Hippocampal formation (tissue), 2 donors: Measurements from ENCODE around the gene ZNF558.

Experiments
- DNase-seq, 2 donors: peaks; one replicate each; lab custom pipeline; 2025; lab: John Stamatoyannopoulos, UW

ZNF558 gene

DNA sequence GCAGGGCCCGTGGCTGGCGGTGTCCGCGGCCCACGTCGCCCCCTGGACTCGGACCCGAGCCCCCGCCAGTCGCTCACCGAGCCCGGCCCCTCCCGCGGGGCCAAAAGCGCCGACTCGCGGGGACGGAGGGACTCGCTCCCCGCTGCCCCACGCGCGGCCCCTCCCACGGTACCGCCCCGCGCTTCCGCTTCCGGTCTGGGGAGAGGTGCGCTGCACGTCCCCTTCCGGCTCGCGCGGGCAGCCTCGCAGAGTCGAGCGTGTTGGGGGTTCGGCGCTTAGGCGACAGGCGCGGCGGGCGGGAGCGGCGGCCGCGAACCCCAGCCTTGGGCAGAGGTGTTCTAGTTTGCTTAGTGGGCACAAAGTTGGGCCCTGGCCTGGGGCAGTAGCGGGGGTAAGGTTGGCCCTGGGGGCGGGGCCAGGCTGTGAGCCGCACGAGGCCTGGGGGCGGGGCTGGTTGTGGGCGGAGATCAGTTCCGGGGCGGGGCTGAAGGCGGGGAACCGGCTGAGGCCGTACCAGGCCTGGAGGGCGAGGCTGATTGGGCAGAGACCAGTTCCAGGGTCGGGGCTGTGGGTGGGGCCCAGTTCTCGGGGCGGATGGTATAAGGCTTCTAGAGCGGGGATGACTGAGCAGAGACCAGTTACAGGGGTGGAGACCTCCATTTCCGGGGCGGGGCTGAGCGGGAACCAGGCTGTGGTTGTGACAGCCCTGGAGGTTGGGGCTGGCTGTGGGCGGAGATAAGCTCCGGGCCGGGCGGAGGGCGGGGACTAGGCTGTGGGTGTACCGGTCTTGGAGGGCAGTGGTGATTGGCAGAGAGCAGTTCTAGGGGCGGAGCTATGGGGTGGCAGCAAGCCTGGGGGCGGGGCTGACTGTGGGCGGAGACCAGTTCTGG is at the start of gene ZNF558, which contains the start of gene MBD3L1:
Gene ZNF558, minus strand, starts transcription at position 173 of the 890 bp plus-strand sequence. CDS start 9,645 bp downstream, outside the sequence.
Gene MBD3L1, plus strand, starts transcription at position 246 of the 890 bp plus-strand sequence. CDS start 10,302 bp downstream, outside the sequence.
- peak; percentile 96 to 99 for DNase-seq

DNA sequence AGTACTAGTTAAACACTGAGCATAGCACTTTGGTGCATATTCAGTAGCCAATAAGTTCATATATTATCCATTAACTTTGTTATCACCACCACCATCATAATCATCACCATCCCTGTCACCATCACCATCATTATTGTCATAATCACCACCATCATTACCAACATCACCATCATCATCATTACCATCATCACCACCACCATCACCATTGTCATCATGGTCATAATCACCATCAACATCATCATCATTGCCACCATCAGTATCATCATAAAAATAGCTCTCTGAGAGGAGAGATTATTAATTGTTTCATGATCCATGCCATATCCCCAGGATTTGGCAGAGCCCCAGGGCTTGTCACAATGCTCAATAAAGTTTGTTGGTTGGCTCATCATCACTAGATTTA is 49.4 kb upstream of the ZNF558 start:
- DNase-seq: no peak

DNA sequence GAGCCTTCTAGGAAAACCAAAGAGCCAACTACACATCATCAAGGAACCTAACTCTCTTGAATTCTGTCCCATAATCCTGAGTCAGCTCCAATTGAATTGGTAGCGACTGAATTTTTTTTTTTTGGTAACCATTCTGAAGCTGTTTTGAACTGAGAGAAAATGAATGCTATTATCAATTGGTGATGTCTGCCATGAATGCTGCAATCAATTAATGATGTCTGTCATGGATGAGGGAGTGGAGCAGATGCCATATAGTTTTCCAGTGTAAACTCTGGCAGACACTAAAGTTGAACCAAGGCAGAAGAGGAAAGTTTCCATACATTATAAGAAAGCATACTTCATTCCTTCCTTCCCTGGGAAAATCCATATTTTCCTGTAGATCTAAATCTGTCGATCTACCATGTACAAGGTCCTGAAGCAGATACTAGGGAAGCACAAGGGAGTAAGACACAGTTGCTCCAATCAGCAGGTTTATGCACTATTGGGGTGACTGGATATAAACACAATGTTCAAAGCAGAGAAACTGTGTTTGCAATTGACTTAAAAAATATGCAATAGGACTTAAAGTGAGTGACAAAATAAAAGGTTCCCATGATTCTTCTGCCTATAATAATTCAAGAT is 48.9 kb upstream of the ZNF558 start:
- no peak for DNase-seq

DNA sequence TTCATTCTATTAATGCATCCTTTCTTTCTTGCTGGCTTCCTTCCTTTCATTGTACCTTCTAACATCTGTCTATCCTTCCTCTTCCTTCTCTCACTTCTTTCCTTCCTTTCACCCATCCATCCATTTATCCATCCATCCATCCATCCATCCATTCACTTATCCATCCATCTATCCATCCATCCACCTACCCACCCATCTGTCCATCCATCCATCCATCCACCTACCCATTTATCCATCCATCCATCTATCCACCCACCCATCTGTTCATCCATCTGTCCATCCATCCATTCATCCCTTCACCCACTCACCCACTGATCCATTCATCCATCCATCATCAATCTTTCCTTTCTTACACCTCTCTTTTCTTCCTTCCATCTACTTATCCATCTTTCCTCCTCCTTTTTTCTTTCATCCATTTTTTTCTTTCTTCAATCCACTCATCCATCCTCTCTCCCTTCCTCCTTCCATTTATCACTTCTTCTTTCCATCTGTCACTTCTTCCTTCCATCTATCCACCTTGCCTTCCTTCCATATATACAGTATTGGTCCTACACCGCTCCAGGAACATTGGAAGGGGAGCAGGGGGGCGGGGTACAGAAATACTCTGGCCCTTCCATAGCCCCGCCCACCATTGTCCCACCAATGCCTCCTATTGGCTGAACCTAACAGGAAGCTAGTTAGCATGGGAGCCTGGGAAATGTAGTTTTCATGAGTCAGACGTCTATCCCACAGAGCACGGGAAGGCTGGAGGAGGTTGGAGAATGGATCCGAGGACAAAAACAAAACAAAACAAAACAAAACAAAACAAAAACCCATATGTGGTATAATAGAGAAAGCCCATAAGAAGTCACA is 46.0 kb upstream of the ZNF558 start:
- no peak for DNase-seq

DNA sequence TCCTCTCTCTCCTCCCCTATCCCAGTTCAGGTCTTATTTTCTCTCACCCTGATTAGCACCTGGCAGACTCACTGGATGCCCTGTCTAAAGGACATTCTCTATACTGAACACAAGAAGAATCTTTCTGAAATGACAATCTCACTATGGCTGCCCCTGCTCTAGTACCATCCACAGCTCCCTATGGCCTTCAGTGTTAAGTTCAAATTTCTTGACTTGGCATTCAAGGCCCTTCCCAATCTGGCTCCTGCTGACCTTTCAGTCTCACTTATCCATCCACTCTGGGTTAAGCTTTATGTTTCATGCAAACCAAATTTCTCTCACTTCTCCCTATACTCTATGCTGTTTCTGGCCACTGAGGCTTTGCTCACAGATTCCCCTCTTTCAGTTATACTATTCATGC is 34.2 kb upstream of the ZNF558 start:
- DNase-seq: no peak

DNA sequence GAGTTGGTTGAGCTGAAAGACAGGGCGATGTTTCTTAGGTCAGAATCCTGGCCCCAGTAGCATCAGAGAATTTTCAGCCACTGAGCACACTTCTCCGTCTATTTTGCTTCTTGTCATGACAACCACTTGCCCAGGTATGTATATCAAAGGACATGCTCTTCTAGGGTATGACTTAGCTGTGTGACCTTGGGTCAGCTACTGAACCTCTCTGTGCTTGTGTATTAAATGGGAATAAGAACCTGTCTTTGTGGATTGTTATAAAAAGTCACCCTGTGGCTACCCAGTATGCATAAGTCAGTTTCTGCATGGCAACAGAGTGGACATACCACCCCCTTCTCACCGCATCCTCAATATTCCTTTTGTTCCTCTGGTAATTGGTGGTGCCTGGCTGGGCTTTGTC is 26.2 kb upstream of the ZNF558 start:
- DNase-seq: no peak

DNA sequence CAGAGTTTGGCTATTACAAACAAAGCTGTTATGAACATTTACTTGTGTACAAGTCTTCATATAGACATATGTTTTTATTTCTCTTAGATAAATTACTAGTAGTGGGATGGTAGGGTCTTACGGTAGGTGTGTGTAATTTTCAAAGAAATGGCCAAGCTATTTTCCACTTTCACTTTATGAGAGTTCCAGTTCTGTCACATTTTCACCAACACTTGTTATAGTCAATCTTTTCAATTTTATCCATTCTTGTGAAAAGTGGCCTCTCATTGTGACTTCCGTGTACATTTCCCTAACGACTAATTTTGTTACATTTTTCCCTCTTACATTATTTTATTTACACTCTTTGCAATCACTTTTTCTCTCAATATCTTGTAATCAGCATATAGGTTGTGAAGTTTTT is 18.4 kb upstream of the ZNF558 start:
- no peak for DNase-seq

DNA sequence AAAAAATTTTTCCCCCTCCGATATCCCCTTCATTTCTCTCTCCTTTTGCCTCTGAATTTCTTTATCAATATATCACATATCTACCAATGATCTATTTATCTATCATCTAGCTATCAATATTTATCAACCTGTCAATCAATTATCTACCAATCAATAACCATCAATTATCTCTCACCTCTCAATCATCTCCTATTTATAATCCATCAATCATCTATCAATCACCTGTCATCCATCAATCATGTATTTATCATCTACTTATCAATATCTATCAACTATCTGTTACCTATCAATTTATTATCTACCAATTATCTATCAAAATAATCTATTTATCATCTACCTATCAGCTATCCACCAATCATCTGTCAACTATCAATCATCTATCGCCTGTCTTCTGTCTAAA is 17.1 kb upstream of the ZNF558 start:
- DNase-seq: no peak

DNA sequence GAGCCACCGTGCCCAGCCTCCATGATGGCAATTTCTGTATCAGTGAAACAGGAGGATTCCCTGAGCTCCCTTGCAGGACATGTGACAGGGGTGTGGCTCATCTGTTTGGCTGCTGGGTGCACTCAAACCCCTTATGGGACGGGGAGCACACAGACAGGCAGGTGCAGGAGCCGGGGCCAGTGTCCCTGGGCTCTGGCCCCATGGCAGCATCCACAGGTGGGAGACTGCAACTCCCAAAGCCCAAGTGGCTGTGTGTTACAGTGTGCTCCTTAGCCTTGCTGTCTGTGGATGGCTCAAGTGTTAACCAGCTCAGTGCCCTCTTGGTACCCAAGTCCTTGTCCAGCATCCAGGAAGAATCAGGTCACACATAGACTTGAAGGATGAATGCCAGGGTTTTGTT is 14.7 kb upstream of the ZNF558 start:
- DNase-seq: no peak

DNA sequence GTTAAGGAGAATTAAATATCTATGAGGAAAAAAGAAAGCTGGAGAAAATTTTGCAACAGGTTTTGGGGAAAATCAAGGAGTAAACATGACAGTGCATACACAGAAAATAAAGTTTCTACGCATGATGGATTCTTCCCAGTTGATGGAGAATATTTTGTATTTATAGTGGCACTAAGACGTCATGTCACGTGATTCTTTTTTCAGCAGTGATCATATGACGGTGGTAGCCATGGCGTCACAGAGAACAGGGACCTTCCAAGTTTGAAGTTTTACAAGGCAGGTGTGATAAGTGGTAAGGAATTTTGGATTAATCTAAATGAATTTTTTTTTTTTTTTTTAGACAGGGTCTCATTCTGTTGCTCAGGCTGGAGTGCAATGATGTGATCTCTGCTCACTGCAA is 8.6 kb upstream of the ZNF558 start:
- no peak for DNase-seq

DNA sequence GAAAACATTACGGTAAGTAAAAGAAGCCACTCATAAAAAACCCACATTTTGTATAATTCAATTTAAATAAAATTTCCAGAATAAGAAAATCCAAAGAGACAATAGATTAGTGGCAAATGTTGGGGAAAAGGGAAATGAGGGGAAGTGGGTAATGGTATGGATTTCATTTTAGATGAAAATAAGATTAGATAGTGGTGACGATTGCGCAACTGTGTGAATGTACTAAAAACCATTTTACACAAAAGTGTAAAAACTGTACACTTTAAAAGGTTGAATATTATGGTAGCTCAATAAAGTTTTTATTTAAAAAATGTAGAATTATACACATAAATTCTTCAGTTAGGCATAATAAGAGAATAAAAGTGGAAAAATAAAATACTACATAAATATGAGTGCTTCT is 3.8 kb upstream of the ZNF558 start:
- DNase-seq: no peak

DNA sequence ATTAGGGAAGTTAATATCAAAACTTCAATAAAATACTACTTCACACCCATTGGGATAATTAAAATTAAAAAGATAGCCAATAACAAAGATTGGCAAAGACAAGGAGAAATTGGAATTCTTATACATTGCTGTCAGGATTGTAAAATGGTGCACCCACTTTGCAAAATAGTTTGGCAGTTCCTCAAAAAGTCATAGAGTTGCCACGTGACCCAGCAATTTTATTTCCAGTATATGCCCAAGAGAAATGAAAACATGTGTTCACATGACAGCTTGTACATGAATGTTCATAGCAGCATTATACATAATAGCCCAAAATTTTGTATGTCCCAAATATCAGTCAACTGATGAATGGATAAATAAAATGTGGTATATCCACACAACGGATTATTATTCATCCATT is 3.3 kb upstream of the ZNF558 start:
- DNase-seq: no peak

DNA sequence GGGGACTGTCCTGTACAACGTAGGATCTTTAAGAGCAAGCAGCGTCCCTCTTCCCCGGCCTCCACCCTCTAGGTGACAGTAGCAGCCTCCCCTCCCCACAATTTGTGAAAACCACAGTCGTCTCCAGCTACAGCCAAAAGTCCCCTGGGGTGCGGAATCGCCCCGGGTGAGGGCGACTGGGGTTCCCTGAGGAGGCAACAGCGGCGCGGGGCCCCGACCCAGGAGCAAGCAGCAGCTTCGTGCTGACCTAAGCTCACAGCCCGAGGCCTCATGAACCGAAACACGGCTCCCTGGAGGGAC is 322 bp downstream of the ZNF558 start:
- DNase-seq: no peak

DNA sequence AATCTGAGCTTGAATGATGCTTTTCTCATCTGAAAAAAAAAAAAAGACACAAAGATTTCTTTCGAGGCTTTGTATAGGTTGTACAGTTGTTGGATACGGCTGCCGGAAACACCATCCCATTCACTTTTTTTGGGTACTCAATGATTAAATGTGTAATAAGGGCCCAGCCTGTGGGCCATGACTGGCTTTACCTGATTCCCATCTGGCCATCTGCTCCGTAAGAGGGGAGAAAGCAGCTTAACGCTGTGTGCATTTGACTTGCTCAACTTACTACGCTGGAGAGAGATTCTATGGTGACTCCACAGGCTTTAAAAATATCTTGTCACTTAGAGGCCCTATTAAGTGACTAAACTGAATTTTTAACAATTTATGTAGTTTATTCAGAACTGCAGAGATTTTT is 731 bp downstream of the ZNF558 start:
- no peak for DNase-seq

DNA sequence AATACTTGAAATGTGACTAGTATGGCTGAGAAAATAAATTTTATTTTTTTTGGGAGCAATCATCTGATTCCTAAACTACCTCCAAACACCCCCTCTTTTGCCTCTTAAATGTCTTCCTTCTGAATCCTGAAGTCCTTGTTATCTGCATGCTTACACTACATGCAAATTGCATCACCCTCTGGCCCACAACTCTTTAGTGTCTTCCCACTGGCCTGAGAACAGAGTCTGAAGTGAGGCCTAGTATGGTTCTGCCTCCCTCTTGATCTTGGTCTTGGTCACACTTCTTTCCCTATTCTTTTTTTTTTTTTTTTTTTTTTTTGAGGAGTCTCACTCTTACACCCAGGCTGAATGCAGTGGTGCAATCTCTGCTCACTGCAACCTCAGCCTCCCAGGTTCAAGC is 4.8 kb downstream of the ZNF558 start:
- DNase-seq: no peak

DNA sequence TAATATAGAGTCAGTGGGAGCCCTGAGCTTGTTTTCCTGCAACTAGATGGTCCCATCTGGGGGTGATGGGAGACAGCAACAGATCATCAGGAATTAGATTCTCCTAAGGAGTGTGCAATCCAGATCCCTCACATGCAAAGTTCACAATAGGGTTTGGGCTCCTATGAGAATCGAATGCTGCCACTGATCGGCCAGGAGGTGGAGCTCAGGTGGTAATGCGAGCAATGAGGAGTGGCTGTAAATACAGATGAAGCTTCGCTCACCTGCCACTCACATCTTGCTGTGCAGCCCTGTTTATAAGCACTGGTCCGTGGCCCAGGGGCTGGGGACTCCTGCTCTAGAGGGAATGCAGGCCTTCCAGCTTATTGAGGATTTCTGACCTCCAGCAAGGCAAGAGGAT is 5.7 kb downstream of the ZNF558 start:
- DNase-seq: no peak

DNA sequence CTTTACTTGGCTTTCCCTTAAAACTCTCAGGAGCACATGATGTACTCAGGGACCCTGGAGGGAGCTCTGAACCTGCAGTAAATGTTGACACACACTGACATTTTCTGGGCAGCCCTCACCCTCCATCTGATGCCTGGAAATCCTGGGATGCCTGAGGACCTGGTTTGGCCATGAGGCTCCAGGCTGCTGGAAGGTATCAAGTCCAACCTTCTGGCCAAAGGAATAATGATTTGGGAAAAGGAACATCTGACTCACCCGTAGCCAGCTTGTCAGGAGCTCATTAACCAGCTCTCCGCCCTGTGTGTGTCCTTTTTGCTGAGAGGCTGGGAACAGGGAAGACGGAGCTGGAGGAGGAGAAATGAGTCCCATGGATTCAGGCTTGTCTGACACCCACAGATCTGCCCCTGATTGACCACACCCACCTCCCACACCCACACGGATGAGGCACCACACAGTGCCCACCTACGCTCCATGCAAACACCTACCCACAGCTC is 10.3 kb downstream of the ZNF558 start:
- DNase-seq: no peak

DNA sequence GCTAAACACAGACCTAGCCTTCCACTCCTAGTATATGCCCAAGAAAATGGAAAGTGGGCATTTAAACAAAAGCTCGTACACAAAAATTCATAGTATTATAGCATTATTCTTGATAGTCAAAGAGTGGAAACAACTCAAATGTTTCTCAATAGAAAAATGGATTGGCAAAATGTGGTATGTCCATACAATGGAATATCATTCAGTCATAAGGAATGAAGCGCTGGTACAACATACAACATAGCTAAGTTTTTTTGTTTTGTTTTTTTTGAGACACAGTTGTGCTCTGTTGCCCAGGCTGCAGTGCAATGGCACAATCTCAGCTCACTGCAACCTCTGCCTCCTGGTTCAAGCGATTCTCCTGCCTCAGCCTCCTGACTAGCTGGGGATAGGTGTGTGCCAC is 11.9 kb downstream of the ZNF558 start:
- no peak for DNase-seq

DNA sequence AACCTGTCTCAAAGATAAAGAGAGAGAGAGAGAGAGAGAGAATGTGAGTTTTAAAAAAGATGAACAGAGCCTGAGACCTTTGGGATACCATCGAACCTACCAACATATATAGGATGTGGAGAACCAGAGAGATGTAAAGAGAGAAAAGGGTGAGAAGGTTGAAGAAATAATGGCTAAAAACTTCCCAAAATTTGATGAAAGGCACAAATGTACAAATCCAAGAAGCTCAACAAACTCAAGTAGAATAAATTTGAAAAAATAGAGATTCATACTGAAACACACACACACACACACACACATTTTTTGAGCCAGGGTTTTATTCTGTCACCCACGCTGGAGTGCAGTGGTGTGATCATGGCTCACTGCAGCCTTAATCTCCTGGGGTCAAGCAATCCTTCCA is 16.3 kb downstream of the ZNF558 start:
- no peak for DNase-seq

DNA sequence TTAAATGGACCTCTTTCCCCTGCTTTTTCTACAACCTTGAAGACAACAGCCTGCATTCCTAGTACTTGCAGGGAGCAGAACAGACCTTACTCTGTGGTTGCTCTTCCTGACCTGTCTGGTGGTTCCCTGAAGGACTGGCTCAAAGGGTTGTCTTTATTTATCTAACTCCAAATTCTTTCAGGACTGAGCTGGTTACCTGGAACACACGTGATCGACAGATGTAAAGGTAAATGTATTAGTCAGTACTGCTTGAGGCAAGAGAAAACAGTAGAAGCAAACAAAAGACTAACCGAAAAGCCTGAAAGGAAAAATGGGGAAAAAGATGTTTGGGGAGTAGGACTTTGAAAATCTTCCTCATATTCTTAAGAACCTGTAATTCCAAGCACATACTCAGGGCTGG is 17.9 kb downstream of the ZNF558 start:
- DNase-seq: no peak

DNA sequence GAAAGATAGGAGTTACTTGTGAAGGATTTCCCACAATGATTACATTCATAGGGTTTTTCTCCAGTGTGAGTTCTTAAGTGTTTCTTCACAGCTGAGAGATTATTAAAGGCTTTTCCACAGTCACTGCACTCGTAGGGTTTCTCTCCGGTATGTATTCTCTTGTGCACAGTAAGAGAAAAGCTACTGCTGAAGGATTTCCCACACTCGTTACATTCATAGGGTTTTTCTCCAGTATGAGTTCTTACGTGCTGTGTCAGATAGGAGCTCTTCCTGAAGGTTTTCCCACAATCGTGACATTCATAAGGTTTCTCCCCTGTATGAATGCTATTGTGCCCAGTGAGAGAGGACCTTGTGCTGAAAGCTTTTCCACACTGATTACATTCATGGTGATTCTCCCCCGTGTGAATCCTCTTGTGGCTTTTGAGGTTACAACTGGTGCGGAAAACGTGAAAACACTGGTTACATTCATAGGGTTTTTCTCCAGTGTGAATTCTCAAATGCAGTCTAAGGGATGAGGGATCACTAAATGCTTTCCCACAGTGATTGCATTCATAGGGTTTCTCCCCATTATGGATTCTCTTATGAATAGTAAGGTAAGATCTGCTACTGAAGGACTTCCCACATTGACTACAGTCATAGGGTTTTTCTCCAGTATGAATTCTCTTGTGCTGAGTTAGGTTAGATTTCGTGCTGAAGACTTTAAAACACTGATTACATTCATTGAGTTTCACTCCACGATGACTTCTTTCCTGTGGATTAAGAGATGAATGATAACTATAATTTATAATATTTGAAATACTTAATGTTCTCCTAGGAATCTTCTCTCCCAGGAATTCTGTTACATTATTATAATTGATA is 20.6 kb downstream of the ZNF558 start:
- DNase-seq: no peak

DNA sequence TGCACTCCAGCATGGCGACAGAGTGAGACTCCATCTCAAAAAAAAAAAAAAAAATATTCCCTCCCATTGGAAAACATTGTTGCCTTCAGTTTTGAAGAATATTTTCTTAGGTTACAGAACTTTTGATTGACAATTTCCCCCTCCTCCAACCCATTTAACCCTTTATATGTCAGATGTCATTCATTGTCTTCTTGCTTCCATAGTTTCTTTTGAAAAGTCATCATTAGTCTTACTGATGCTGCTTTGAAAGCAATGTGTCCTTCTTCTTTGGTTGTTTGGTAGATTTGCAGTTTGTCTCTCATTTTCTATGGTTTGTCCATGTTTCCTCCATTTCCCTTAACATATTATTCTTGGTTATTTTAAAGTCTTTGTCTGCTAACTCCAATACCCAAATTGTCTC is 25.4 kb downstream of the ZNF558 start:
- DNase-seq: no peak
